Ovary (tissue), 3 donors: ENCODE data around the gene SLC7A5.
"Not testable (repeated sequence)": the region's sequence is repeated elsewhere in the genome, so short reads cannot be mapped to it uniquely, and the experiment has no call there.

ENCODE experiments used
- EP300 ChIP-seq: sonication (generic); formaldehyde crosslinking; IDR thresholded peaks from one replicate; pipeline ENCODE4 v1.6.1; 2017; ENCODE audit warnings: antibody characterized with exemption
- TF ChIP-seq, protein P1 (sequence below), 3 donors: fragments of 450-650 bp in 2 of 3; fragments of 200-600 bp in 1 of 3; IDR thresholded peaks; one replicate each; pipeline versions ENCODE4 v1.5.1 to v1.8.0; 2016 to 2022; ENCODE audit warnings: antibody characterized with exemption in 3 of 3, mild to moderate bottlenecking in 1 of 3
- donor health status: DM: no; HTN: no; CAD: no.

GRCh38 chr16:87787451-87788091, 81.7 kb downstream of the SLC7A5 start:
- TF ChIP-seq EP300, result not testable (repeated sequence)
- TF ChIP-seq, protein P1, sequence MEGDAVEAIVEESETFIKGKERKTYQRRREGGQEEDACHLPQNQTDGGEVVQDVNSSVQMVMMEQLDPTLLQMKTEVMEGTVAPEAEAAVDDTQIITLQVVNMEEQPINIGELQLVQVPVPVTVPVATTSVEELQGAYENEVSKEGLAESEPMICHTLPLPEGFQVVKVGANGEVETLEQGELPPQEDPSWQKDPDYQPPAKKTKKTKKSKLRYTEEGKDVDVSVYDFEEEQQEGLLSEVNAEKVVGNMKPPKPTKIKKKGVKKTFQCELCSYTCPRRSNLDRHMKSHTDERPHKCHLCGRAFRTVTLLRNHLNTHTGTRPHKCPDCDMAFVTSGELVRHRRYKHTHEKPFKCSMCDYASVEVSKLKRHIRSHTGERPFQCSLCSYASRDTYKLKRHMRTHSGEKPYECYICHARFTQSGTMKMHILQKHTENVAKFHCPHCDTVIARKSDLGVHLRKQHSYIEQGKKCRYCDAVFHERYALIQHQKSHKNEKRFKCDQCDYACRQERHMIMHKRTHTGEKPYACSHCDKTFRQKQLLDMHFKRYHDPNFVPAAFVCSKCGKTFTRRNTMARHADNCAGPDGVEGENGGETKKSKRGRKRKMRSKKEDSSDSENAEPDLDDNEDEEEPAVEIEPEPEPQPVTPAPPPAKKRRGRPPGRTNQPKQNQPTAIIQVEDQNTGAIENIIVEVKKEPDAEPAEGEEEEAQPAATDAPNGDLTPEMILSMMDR (IDR thresholded peaks at IDR 0.05), result not testable (repeated sequence)
